ENCODE results near the gene POC1B.

DNA sequence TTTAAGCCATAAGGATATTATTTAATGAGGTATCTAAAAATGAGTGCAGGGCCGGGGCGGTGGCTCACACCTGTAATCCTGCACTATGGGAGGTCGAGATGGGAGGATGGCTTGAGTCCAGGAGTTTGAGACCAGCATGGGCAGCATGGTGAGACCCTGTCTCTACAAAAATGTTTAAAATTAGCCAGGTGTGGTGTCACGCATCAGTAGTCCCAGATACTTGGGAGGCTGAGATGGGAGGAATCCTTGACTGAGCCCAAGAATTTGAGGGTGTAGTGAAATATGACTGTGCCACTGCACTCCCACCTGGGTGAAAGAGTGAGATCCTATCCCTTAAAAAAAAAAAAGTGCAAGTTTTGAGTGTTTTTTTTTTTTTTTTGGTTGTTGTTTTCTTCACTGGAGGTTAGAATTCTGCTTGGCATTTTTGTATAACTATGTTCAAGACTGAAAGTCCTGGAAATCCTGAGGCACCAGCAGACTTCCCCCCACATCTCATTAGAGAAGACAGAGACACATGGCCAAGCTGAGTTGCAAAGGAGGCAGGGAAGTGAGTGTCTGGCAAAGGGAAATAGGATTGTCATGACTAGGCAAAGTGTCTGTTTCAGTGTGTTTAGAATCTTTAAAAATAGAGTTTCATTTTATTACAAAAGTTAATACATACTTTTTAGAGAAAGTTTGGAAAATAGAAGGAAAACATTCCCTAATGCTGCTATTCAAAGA lies 120.1 kb downstream of the POC1B start:
- TF ChIP-seq EZH2 (IDR thresholded peaks at IDR 0.05; ENCODE audit: borderline replicate concordance, low read depth, low read length, poor library complexity, severe bottlenecking), result no peak
- TF ChIP-seq, protein P1, sequence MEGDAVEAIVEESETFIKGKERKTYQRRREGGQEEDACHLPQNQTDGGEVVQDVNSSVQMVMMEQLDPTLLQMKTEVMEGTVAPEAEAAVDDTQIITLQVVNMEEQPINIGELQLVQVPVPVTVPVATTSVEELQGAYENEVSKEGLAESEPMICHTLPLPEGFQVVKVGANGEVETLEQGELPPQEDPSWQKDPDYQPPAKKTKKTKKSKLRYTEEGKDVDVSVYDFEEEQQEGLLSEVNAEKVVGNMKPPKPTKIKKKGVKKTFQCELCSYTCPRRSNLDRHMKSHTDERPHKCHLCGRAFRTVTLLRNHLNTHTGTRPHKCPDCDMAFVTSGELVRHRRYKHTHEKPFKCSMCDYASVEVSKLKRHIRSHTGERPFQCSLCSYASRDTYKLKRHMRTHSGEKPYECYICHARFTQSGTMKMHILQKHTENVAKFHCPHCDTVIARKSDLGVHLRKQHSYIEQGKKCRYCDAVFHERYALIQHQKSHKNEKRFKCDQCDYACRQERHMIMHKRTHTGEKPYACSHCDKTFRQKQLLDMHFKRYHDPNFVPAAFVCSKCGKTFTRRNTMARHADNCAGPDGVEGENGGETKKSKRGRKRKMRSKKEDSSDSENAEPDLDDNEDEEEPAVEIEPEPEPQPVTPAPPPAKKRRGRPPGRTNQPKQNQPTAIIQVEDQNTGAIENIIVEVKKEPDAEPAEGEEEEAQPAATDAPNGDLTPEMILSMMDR (conservative IDR thresholded peaks at IDR 0.05; ENCODE audit: low read depth, low read length), result no peak

Measured in A673 (cell line).